Fibroblast of lung (primary cell): ENCODE results near the gene TMEM184B. TPM values are rescaled to one million over a fixed set of nuclear protein-coding genes. Genes with fewer than 3 reads are reported as not detected.

ENCODE experiments used
- DNase-seq, 2 donors: peaks; one replicate each; pipeline versions ENCODE4 v3.0.0 to v3.0.0-alpha.2; 2010; ENCODE audit warnings: low read depth in 2 of 2
- H2AFZ ChIP-seq: 2 replicates; pipeline ENCODE4 v1.5.1; 2012; ENCODE audit warnings: low read length, control low read depth, inconsistent platforms
- H3K27ac ChIP-seq: 2 replicates; pipeline ENCODE4 v1.5.1; 2011; ENCODE audit warnings: low read length, control low read depth; ENCODE audit not compliant: insufficient read depth
- H3K27me3 ChIP-seq: 2 replicates; pipeline ENCODE4 v1.5.1; 2011; ENCODE audit warnings: mild to moderate bottlenecking, low read length; ENCODE audit not compliant: control insufficient read depth, insufficient read depth
- H3K36me3 ChIP-seq: 2 replicates; pipeline ENCODE4 v1.5.1; 2011; ENCODE audit warnings: low read length; ENCODE audit not compliant: control insufficient read depth, insufficient read depth
- H3K4me1 ChIP-seq: 2 replicates; pipeline ENCODE4 v1.5.1; 2011; ENCODE audit warnings: low read length; ENCODE audit not compliant: control insufficient read depth, insufficient read depth; ENCODE audit errors: extremely low read depth
- H3K4me2 ChIP-seq: 2 replicates; pipeline ENCODE4 v1.5.1; 2011; ENCODE audit warnings: low read length, control low read depth; ENCODE audit not compliant: insufficient read depth; ENCODE audit errors: extremely low read depth
- H3K4me3 ChIP-seq, 4 experiments: fragments of 200-600 bp in 1 of 4; sonication (generic) in 1 of 4; replicated peaks in 1 of 4; 2 replicates each; pipeline ENCODE4 v1.5.1; 2011 to 2016; ENCODE audit warnings: low read length in 4 of 4, low read depth in 3 of 4, mild to moderate bottlenecking in 3 of 4, control low read depth in 2 of 4, inconsistent platforms in 1 of 4, mixed read lengths in 1 of 4; ENCODE audit not compliant: insufficient read depth in 1 of 4; ENCODE audit errors: control extremely low read depth in 1 of 4
- H3K79me2 ChIP-seq: 2 replicates; pipeline ENCODE4 v1.5.1; 2012; ENCODE audit warnings: mild to moderate bottlenecking, low read length, inconsistent platforms; ENCODE audit not compliant: control insufficient read depth, insufficient read depth
- H3K9ac ChIP-seq: 2 replicates; pipeline ENCODE4 v1.5.1; 2011; ENCODE audit warnings: mild to moderate bottlenecking, low read length, control low read depth; ENCODE audit not compliant: insufficient read depth
- H3K9me3 ChIP-seq: 2 replicates; pipeline ENCODE4 v1.5.1; 2012; ENCODE audit warnings: low read depth, low read length; ENCODE audit not compliant: control insufficient read depth, insufficient read depth
- H4K20me1 ChIP-seq: 2 replicates; pipeline ENCODE4 v1.5.1; 2011; ENCODE audit warnings: low read length; ENCODE audit not compliant: control insufficient read depth, insufficient read depth; ENCODE audit errors: extremely low read depth
- EZH2 ChIP-seq: IDR thresholded peaks from 2 replicates; pipeline ENCODE4 v1.5.1; 2012; ENCODE audit warnings: low read length, control low read depth, mild to moderate bottlenecking; ENCODE audit errors: missing control alignments
- polyA plus RNA-seq, 2 donors: library from polyadenylated mRNA; depleted of rRNA in 1 of 2; stranded (reverse) in 1 of 2; unstranded in 1 of 2; fragments of >200 nt; gene quantifications; 2 replicates each; pipeline ENCODE4 v1.2.1, GENCODE V29; 2011 to 2012; ENCODE audit warnings: missing spikeins in 1 of 2
- total RNA-seq: library from RNA; depleted of rRNA; stranded (reverse); fragments of >200 nt; gene quantifications from 2 replicates; pipeline ENCODE4 v1.2.1, GENCODE V29; 2014
- TF ChIP-seq, protein P1 (sequence below), 2 donors: IDR thresholded peaks in 1 of 2; conservative IDR thresholded peaks in 1 of 2; 1 replicate in 1 of 2; 2 replicates in 1 of 2; pipeline ENCODE4 v1.5.1; 2011 to 2012; ENCODE audit warnings: low read length in 2 of 2, control low read depth in 1 of 2, inconsistent platforms in 1 of 2, low read depth in 1 of 2, mild to moderate bottlenecking in 1 of 2

The TMEM184B gene
- total and polyA plus RNA-seq, 2 donors (not counting 1 experiment from before 2014, with no cell fraction given) = 28.2 to 37.2 TPM

DNA sequence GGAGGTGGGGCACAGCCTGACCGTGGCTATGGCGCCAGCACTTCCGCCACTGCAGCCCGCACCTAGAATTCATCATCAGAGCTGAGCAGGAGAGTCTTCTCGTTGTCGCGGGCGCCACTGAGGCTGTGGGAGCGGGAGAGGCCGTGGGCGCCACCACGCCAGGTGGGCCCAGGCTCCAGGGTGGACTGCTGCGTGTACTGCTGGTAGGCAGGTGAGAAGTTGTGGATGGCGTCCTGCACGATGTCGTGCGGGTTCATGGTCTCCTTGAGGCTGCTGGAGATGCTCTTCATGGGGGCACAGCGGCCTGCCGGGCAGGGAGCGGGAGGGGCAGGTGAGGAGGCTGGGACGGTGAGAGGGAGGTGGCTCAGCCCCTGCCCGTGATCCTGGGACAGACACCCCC lies 51.4 kb downstream of the TMEM184B start:
- H3K36me3 ChIP-seq = peaks cover 23% of the 10 kb centered on the region
- no peak overlapping the region for H3K4me2 ChIP-seq
- H3K27me3 ChIP-seq = no peaks in the 10 kb centered on the region
- H3K79me2 ChIP-seq = no peaks in the 10 kb centered on the region
- H3K4me3 ChIP-seq = no peak overlapping the region
- no peak overlapping the region for H2AFZ ChIP-seq
- DNase-seq = no peak
- H3K9me3 ChIP-seq = no peaks in the 10 kb centered on the region
- peaks cover 17% of the 10 kb centered on the region for H3K4me1 ChIP-seq
- no peak overlapping the region for H3K9ac ChIP-seq
- no peaks in the 10 kb centered on the region for H4K20me1 ChIP-seq
- TF ChIP-seq, protein P1, sequence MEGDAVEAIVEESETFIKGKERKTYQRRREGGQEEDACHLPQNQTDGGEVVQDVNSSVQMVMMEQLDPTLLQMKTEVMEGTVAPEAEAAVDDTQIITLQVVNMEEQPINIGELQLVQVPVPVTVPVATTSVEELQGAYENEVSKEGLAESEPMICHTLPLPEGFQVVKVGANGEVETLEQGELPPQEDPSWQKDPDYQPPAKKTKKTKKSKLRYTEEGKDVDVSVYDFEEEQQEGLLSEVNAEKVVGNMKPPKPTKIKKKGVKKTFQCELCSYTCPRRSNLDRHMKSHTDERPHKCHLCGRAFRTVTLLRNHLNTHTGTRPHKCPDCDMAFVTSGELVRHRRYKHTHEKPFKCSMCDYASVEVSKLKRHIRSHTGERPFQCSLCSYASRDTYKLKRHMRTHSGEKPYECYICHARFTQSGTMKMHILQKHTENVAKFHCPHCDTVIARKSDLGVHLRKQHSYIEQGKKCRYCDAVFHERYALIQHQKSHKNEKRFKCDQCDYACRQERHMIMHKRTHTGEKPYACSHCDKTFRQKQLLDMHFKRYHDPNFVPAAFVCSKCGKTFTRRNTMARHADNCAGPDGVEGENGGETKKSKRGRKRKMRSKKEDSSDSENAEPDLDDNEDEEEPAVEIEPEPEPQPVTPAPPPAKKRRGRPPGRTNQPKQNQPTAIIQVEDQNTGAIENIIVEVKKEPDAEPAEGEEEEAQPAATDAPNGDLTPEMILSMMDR (conservative IDR thresholded peaks at IDR 0.05 in 1 of 2, IDR thresholded peaks at IDR 0.05 in 1 of 2; ENCODE audit: low read depth in 1 of 2, low read length in 2 of 2) = no peak
- no peak for TF ChIP-seq EZH2
- H3K27ac ChIP-seq = no peak overlapping the region

GRCh38 chr22:38220653-38221386 lies 52.0 kb downstream of the TMEM184B start:
- no peak for DNase-seq
- Histone ChIP-seq H3K4me1 (peaks cover 17% of the 10 kb centered on the region), H3K79me2 (no peaks in the 10 kb centered on the region), H3K4me3 (no peak overlapping the region), H4K20me1 (no peaks in the 10 kb centered on the region), H3K9ac (no peak overlapping the region), H3K27ac (no peak overlapping the region), H2AFZ (no peak overlapping the region), H3K4me2 (no peak overlapping the region), H3K9me3 (no peaks in the 10 kb centered on the region), H3K36me3 (peaks cover 20% of the 10 kb centered on the region), H3K27me3 (no peaks in the 10 kb centered on the region)
- TF ChIP-seq, protein P1 (conservative IDR thresholded peaks at IDR 0.05 in 1 of 2, IDR thresholded peaks at IDR 0.05 in 1 of 2; ENCODE audit: low read depth in 1 of 2, low read length in 2 of 2) = no peak
- no peak for TF ChIP-seq EZH2

- Histone ChIP-seq H2AFZ (no peak overlapping the region), H3K4me3 (no peak overlapping the region), H4K20me1 (no peaks in the 10 kb centered on the region), H3K9ac (no peak overlapping the region), H3K4me1 (peaks cover 17% of the 10 kb centered on the region), H3K36me3 (peaks cover 20% of the 10 kb centered on the region), H3K27ac (peak overlapping the region; percentile 90), H3K27me3 (no peaks in the 10 kb centered on the region), H3K79me2 (no peaks in the 10 kb centered on the region), H3K9me3 (no peaks in the 10 kb centered on the region), H3K4me2 (no peak overlapping the region)
- no peak for TF ChIP-seq EZH2
- TF ChIP-seq, protein P1 (conservative IDR thresholded peaks at IDR 0.05 in 1 of 2, IDR thresholded peaks at IDR 0.05 in 1 of 2; ENCODE audit: low read depth in 1 of 2, low read length in 2 of 2) = no peak
- no peak for DNase-seq
These were observed 52.6 kb downstream of the TMEM184B start for GRCh38 chr22:38220163-38220562.
